ENCODE data around the gene OSBPL8.
"Not testable (repeated sequence)": the region's sequence is repeated elsewhere in the genome, so short reads cannot be mapped to it uniquely, and the experiment has no call there.

The OSBPL8 gene

DNA sequence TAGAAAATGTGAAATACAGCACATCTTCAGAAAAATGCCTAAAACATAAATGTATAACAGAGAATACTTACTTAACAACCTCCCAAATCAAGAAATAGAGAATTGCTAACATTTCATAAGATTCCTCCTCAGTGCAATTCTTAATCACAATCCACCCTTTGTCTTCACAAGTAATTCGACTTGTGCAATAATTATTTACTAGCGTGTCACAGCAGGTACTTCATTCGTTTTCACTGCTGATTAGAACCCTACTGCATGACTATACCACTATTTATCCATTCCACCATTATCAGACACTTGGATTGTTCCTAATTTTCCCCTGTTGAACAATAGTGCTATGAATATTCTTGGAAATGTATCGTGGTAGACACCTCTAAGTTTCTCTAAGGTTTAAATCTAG lies 146.4 kb downstream of the OSBPL8 start:
- DNase-seq = no peak

- DNase-seq = peak; percentile 65
These were observed 148.8 kb downstream of the OSBPL8 start for GRCh38 chr12:76410781-76411180.

GRCh38 chr12:76410371-76410770 lies 149.2 kb downstream of the OSBPL8 start:
- DNase-seq = no peak

DNA sequence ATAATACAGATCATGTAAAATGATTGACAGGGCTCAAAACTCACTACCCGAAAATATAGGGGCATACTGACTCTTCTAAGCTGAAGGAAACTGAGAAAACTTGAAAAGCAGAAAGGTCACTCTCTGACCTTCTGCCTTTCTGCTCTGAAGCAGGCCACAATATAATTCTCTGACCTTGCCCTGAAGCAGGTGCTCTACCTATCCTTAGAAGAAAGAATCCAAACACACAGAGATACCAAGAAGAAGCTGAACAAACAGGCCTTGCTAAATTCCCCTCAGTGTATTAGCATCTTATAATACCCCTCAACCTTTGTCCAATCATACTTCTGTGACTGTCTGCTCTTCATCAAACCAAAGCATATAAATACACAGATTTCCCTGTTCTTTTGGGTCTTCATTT lies 150.5 kb downstream of the OSBPL8 start:
- no peak for DNase-seq

GRCh38 chr12:76407710-76408109 lies 151.9 kb downstream of the OSBPL8 start:
- no peak for DNase-seq

GRCh38 chr12:76402259-76402658 lies 157.3 kb downstream of the OSBPL8 start:
- no peak for DNase-seq

- no peak for DNase-seq
These were observed 159.4 kb downstream of the OSBPL8 start for GRCh38 chr12:76400136-76400535.

GRCh38 chr12:76399040-76399439 lies 160.5 kb downstream of the OSBPL8 start:
- no peak for DNase-seq

GRCh38 chr12:76398106-76398505 lies 161.5 kb downstream of the OSBPL8 start:
- no peak for DNase-seq

GRCh38 chr12:76391461-76391860 lies 168.1 kb downstream of the OSBPL8 start:
- no peak for DNase-seq

DNA sequence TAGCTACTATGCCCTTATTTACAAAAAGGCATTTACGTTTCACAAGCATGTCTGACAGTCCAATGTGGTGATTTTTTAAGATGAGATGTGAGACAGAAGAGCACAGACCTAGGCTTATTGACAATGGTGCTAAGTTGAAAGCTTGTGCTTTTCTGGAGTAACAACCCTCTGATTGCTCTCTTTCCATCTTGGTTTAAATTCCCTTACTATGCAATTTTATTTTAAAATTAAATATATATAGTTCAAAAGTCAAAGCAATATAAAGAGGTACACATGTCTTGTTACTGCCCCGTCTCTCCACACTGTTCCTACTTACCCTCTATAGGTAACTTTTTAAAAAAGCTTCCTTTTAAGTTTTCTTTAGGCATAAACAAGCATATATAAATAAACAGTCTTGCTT lies 172.0 kb downstream of the OSBPL8 start:
- no peak for DNase-seq

DNA sequence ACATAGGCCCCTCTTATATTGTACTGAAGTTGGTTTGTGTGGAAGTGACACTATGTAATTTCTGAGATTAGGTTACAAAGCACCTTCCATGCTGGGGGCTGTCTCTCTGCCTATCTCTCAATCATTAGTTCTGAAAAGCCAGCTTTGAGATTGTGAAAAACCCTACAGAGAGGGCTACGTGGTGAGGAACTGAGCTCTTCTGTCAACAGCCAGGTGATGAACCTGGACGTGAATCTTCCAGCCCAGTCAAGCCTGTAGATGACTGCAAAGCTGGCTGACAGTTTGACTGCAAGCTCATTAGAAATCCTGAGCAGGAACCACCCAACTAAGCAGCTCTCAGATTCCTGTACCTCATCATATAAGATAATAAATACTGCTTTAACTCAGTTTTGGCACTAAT lies 175.0 kb downstream of the OSBPL8 start:
- DNase-seq = no peak

DNA sequence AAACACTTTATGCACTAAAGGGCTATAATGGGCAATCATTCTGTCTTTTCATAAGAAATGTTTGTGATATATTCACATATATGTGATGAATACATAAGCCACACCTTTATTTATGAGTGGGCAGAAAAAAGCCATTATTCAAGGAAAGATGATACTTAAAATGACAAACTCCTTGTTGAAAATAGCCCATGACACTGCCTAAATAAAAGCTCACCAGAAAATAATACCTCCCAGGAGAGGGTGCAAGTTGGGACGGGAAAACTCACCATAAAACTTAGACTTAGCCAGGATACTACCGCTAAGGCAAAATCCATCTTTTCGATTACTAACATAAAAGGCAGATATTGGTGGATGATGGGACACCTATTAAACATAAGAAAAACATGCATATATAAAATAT lies 175.6 kb downstream of the OSBPL8 start:
- no peak for DNase-seq

GRCh38 chr12:76379261-76379660 lies 180.3 kb downstream of the OSBPL8 start:
- DNase-seq = no peak

DNA sequence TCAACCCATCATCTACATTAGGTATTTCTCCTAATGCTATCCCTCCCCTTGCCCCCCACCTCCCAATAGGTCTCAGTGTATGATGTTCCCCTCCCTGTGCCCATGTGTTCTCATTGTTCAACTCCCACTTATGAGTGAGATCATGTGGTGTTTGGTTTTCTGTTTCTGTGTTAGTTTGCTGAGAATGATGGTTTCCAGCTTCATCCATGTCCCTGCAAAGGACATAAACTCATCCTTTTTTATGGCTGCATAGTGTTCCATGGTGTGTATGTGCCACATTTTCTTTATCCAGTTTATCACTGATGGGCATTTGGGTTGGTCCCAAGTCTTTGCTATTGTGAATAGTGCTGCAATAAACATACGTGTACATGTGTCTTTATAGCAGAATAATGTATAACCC lies 182.7 kb downstream of the OSBPL8 start:
- DNase-seq = not testable (repeated sequence)

- DNase-seq = no peak
These were observed 183.6 kb downstream of the OSBPL8 start for GRCh38 chr12:76375939-76376338.

DNA sequence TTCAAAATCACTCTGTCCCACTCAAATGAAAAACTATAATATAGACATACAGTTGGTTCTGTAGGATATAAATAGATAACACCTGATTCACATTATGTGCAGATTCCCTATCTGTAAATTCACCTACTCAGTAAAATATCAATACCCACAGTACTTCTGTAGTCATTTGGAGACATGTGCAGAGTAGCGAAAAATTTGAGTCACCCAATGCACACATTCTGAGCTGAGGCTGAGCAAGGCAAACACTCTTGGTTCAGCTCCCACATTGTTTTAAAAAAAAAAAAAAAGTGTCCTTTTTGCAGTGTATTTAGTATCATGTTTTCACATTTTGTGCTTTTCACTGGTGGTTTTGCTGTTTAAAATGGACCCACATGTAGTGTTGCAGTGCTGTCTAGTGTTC lies 184.1 kb downstream of the OSBPL8 start:
- peak; percentile 2 for DNase-seq

DNA sequence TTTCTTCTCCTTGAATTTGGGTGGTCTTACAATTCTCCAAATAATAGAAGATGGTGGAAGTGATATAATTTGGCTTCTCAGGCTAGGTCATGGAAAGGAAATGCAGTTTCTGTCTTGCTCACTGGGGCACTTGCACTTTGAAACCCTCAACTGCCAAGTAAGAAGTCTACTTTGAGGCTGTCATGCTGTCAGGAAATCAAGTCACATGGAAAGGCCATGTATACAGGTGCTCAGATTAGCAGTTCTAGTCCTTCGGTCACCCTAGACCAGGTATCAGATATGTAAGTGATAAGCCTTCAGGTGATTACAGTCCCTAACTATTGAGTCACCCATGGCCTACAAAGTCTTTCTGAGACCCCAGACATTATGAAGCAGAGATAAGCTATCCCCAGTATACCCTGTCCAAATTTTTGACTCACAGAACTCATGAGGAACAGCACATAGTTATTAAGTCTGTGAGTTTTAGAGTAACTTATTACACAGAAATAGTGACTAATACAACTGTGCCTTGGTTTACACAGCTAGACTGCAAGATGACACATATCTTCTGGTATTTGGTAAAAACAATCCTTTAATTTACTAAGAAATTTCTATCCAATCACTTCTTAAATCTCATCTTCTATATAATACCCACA lies 185.1 kb downstream of the OSBPL8 start:
- peak; percentile 26 for DNase-seq

DNA sequence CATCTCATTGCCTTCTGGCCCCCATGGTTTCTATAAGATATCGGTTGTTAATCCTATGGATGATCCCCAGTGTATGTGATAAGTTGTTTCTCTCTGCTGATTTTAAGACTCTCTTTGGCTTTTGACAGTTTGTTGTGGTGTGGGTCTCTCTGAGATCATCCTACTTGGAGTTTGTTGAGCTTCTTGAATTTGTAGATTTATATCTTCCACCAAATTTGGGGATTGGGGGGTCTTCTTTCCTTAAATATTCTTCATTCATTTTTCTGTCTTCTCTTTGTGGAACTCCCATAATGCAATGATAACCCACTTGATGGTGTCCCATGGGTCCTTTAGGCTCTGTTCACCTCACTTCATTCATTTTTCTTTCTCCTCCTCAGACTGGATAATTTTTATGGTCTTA lies 191.3 kb downstream of the OSBPL8 start:
- no peak for DNase-seq

- DNase-seq = no peak
These were observed 193.4 kb downstream of the OSBPL8 start for GRCh38 chr12:76366163-76366562.

GRCh38 chr12:76364131-76364530 lies 195.4 kb downstream of the OSBPL8 start:
- DNase-seq = not testable (repeated sequence)

DNA sequence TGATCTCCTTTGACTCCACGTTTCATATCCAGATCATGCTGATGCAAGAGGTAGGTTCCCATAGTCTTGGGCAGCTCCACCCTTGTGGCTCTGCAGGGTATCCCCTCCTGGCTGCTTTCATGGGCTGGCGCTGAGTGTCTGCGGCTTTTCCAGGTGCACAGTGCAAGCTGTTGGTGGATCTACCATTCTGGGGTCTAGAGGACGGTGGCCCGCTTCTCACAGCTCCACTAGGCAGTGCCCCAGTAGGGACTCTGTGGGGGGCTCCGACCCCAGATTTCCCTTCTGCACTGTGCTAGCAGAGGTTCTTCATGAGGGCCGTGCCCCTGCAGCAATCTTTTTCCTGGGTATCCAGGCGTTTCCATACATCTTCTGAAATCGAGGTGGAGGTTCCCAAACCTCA lies 199.3 kb downstream of the OSBPL8 start:
- DNase-seq = no peak

DNA sequence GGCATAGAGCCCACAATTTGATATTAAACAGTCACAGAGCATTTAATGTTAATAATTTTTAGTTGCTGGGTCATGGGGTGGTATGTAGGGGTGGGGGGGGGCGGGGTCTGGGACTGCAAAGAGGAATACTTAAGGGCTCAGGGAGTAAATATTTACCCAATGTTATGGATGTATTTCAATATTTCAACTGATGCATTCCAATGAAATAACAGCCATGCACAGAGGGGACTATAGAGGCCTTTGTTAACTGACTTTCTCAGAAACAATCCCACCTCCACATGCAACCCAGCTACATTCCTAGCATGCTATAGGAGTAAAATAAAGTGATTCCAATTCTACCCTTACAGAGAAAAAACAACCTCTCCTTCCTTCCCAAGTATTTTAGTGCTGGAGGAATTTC lies 203.5 kb downstream of the OSBPL8 start:
- no peak for DNase-seq

- peak; percentile 93 for DNase-seq
These were observed 211.3 kb downstream of the OSBPL8 start, which contains the start of gene BBS10 for GRCh38 chr12:76348079-76348901. BBS10 (minus strand) TSS chr12:76348415; CDS start chr12:76348358, 57 bp downstream.
